SW480 (cell line): ENCODE results near the gene MEIG1.
"Not testable (repeated sequence)": the region's sequence is repeated elsewhere in the genome, so short reads cannot be mapped to it uniquely, and the experiment has no call there.

Experiments used
- DNase-seq: peaks from one replicate; pipeline ENCODE4 v3.0.0-alpha.2; 2016; ENCODE audit warnings: low spot score

The MEIG1 gene

GRCh38 chr10:14954934-14955333 is 4.3 kb upstream of the MEIG1 start:
- no peak for DNase-seq

GRCh38 chr10:14958872-14959220 is 342 bp upstream of the MEIG1 start:
- DNase-seq = no peak

- DNase-seq = no peak
Observed at GRCh38 chr10:14967897-14968296, 8.7 kb downstream of the MEIG1 start.

- DNase-seq = no peak
Observed at GRCh38 chr10:14971867-14972448, 12.8 kb downstream of the MEIG1 start.

- DNase-seq = not testable (repeated sequence)
Observed at GRCh38 chr10:14974153-14974998, 15.2 kb downstream of the MEIG1 start.

GRCh38 chr10:14975672-14976273 is 16.6 kb downstream of the MEIG1 start:
- DNase-seq = peak; percentile 21

- DNase-seq = no peak
Observed at GRCh38 chr10:14982744-14983143, 23.6 kb downstream of the MEIG1 start.

- DNase-seq = not testable (repeated sequence)
Observed at GRCh38 chr10:14989552-14989951, 30.4 kb downstream of the MEIG1 start.

- peak; percentile 6 for DNase-seq
Observed at GRCh38 chr10:14991035-14991749, 32.0 kb downstream of the MEIG1 start.

- DNase-seq = not testable (repeated sequence)
Observed at GRCh38 chr10:14992336-14992735, 33.1 kb downstream of the MEIG1 start.

GRCh38 chr10:14993500-14994455 is 34.6 kb downstream of the MEIG1 start:
- DNase-seq = not testable (repeated sequence)

- no peak for DNase-seq
Observed at GRCh38 chr10:14995964-14996565, 36.9 kb downstream of the MEIG1 start.

GRCh38 chr10:15013530-15013929 is 54.3 kb downstream of the MEIG1 start:
- not testable (repeated sequence) for DNase-seq

- no peak for DNase-seq
Observed at GRCh38 chr10:15015451-15015850, 56.3 kb downstream of the MEIG1 start.

GRCh38 chr10:15020966-15021365 is 61.8 kb downstream of the MEIG1 start:
- DNase-seq = not testable (repeated sequence)
